Neural crest cell (in vitro differentiated cells): Measurements from ENCODE around the gene ABHD2. TPM values are rescaled to one million over a fixed set of nuclear protein-coding genes. Genes with fewer than 3 reads are reported as not detected.

ENCODE experiments used
- DNase-seq: peaks from one replicate; pipeline ENCODE4 v3.0.0; 2021; ENCODE audit warnings: low read depth, mixed read lengths, low spot score
- H3K27ac Mint-ChIP-seq: one replicate; pipeline ENCODE4 v1.8.0; 2021; ENCODE audit warnings: mild to moderate bottlenecking, mixed read lengths; ENCODE audit not compliant: unreplicated experiment
- H3K27me3 Mint-ChIP-seq: 2 replicates; pipeline ENCODE4 v1.8.0; 2021; ENCODE audit warnings: low read depth, mild to moderate bottlenecking, mixed read lengths
- H3K36me3 Mint-ChIP-seq: 2 replicates; pipeline ENCODE4 v1.8.0; 2021; ENCODE audit warnings: low read depth, mild to moderate bottlenecking, mixed read lengths
- H3K4me1 Mint-ChIP-seq: 2 replicates; pipeline ENCODE4 v1.8.0; 2021; ENCODE audit warnings: mixed read lengths
- H3K4me3 Mint-ChIP-seq: one replicate; pipeline ENCODE4 v1.8.0; 2021; ENCODE audit warnings: mild to moderate bottlenecking, mixed read lengths
- H3K9me3 Mint-ChIP-seq: 2 replicates; pipeline ENCODE4 v1.8.0; 2021; ENCODE audit warnings: mixed read lengths
- CTCF ChIP-seq: fragments of 200-600 bp; sonication (generic); conservative IDR thresholded peaks from 2 replicates; pipeline ENCODE4 v1.5.0; 2021; ENCODE audit warnings: antibody characterized with exemption, mild to moderate bottlenecking
- total RNA-seq: library from RNA; stranded (reverse); gene quantifications from 2 replicates; pipeline ENCODE4 v1.2.1, GENCODE V29; 2021

The ABHD2 gene
- total RNA-seq, 1 donor from 2014 or later, result 31.0 TPM

- Mint-ChIP-seq H3K4me1 (peaks cover 26% of the 10 kb centered on the region), H3K36me3 (peaks cover 3% of the 10 kb centered on the region), H3K9me3 (no peaks in the 10 kb centered on the region), H3K27ac (no peak overlapping the region), H3K27me3 (no peaks in the 10 kb centered on the region), H3K4me3 (no peak overlapping the region)
- no peak for DNase-seq
- no peak for TF ChIP-seq CTCF
Measured at GRCh38 chr15:89105147-89105546, 16.9 kb downstream of the ABHD2 start.

GRCh38 chr15:89106200-89106599 lies 17.9 kb downstream of the ABHD2 start:
- no peak overlapping the region for H3K4me3 Mint-ChIP-seq

GRCh38 chr15:89107984-89108383 lies 19.7 kb downstream of the ABHD2 start:
- Mint-ChIP-seq H3K4me1 (peaks cover 14% of the 10 kb centered on the region), H3K4me3 (no peak overlapping the region), H3K27ac (peak overlapping the region; percentile 63), H3K36me3 (no peaks in the 10 kb centered on the region), H3K9me3 (no peaks in the 10 kb centered on the region), H3K27me3 (no peaks in the 10 kb centered on the region)
- no peak for DNase-seq
- TF ChIP-seq CTCF, result no peak

More at GRCh38 chr15:89106200-89106599, 17.9 kb downstream of the ABHD2 start:
- Mint-ChIP-seq H3K27me3 (no peaks in the 10 kb centered on the region), H3K27ac (no peak overlapping the region), H3K9me3 (no peaks in the 10 kb centered on the region), H3K4me1 (peaks cover 26% of the 10 kb centered on the region), H3K36me3 (peaks cover 3% of the 10 kb centered on the region)
- no peak for TF ChIP-seq CTCF
- no peak for DNase-seq

- no peak overlapping the region for H3K4me3 Mint-ChIP-seq
- H3K27ac Mint-ChIP-seq, result no peak overlapping the region
- H3K27me3 Mint-ChIP-seq, result no peaks in the 10 kb centered on the region
- H3K9me3 Mint-ChIP-seq, result no peaks in the 10 kb centered on the region
- DNase-seq, result no peak
- TF ChIP-seq CTCF, result no peak
- H3K4me1 Mint-ChIP-seq, result peaks cover 16% of the 10 kb centered on the region
- no peaks in the 10 kb centered on the region for H3K36me3 Mint-ChIP-seq
Measured at GRCh38 chr15:89108835-89109234, 20.6 kb downstream of the ABHD2 start.

GRCh38 chr15:89109238-89109637 lies 21.0 kb downstream of the ABHD2 start:
- no peaks in the 10 kb centered on the region for H3K27me3 Mint-ChIP-seq
- H3K4me1 Mint-ChIP-seq, result peaks cover 20% of the 10 kb centered on the region
- DNase-seq, result no peak
- no peak overlapping the region for H3K4me3 Mint-ChIP-seq
- no peaks in the 10 kb centered on the region for H3K36me3 Mint-ChIP-seq
- H3K9me3 Mint-ChIP-seq, result no peaks in the 10 kb centered on the region
- TF ChIP-seq CTCF, result no peak
- no peak overlapping the region for H3K27ac Mint-ChIP-seq

- Mint-ChIP-seq H3K27ac (no peak overlapping the region), H3K4me1 (peaks cover 25% of the 10 kb centered on the region)
- no peak for TF ChIP-seq CTCF
Measured at GRCh38 chr15:89110060-89110459, 21.8 kb downstream of the ABHD2 start.

More at GRCh38 chr15:89110060-89110459, 21.8 kb downstream of the ABHD2 start:
- Mint-ChIP-seq H3K27me3 (no peaks in the 10 kb centered on the region), H3K9me3 (no peaks in the 10 kb centered on the region), H3K4me3 (no peak overlapping the region), H3K36me3 (no peaks in the 10 kb centered on the region)
- no peak for DNase-seq
